DOHH2 (cell line): ENCODE data around the gene SWT1.

Source experiments
- EZH2phosphoT487 ChIP-seq: fragments of 200-600 bp; sonication (generic); IDR thresholded peaks from 2 replicates; pipeline ENCODE4 v1.6.1; 2017; ENCODE audit warnings: borderline replicate concordance, mild to moderate bottlenecking, antibody characterized with exemption, low read length, moderate library complexity, mixed read lengths
- TF ChIP-seq, protein P1 (sequence below): fragments of 200-600 bp; sonication (generic); IDR thresholded peaks from one replicate; pipeline ENCODE4 v1.5.1; 2014; ENCODE audit warnings: antibody characterized with exemption, mild to moderate bottlenecking, low read depth, low read length; ENCODE audit not compliant: poor library complexity, severe bottlenecking

DNA sequence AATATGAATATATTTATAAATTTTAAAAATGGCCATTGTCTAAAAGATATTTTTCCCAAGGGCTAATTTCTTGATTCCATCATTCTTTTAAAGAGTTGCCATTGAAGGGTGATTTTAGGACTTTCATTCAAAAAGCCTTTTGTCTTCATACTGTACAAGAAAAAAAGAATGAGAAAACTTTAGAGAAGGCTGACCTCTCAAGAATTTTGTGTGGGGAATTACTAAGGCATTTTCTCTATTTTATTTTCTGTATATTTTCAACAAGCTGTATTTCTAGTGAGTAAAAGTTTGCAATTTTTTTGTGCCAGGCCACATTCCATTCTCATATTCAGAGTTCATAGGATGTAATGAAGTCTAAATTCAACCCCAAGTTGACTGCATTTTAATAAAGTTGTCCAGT is 110.7 kb downstream of the SWT1 start:
- TF ChIP-seq, protein P1, sequence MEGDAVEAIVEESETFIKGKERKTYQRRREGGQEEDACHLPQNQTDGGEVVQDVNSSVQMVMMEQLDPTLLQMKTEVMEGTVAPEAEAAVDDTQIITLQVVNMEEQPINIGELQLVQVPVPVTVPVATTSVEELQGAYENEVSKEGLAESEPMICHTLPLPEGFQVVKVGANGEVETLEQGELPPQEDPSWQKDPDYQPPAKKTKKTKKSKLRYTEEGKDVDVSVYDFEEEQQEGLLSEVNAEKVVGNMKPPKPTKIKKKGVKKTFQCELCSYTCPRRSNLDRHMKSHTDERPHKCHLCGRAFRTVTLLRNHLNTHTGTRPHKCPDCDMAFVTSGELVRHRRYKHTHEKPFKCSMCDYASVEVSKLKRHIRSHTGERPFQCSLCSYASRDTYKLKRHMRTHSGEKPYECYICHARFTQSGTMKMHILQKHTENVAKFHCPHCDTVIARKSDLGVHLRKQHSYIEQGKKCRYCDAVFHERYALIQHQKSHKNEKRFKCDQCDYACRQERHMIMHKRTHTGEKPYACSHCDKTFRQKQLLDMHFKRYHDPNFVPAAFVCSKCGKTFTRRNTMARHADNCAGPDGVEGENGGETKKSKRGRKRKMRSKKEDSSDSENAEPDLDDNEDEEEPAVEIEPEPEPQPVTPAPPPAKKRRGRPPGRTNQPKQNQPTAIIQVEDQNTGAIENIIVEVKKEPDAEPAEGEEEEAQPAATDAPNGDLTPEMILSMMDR: no peak
- no peak for TF ChIP-seq EZH2phosphoT487
